Measurements from ENCODE around the gene KLK12.

Gene KLK12

GRCh38 chr19:51003316-51003715 is 31.5 kb downstream of the KLK12 start:
- Histone ChIP-seq H3K4me3 (ENCODE audit: insufficient read depth in 1 of 2, low read depth in 1 of 2, low read length in 2 of 2) (no peak overlapping the region), H3K9me3 (ENCODE audit: control insufficient read depth, low read length) (no peaks in the 10 kb centered on the region), H3K27ac (ENCODE audit: low read length, poor library complexity, severe bottlenecking) (no peak overlapping the region), H3K23ac (ENCODE audit: low read length in 2 of 2) (no peak overlapping the region), H3K4ac (ENCODE audit: low read depth in 1 of 2, low read length in 2 of 2) (no peak overlapping the region), H2BK120ac (ENCODE audit: low read depth, low read length) (no peak overlapping the region), H2BK5ac (ENCODE audit: low read depth, low read length, poor library complexity, severe bottlenecking) (no peak overlapping the region), H3K36me3 (ENCODE audit: control insufficient read depth in 1 of 2, insufficient read depth in 2 of 2, low read depth in 1 of 2, low read length in 2 of 2) (no peaks in the 10 kb centered on the region), H2AK5ac (ENCODE audit: low read length, severe bottlenecking) (no peak overlapping the region), H2AFZ (ENCODE audit: low read depth, low read length) (no peak overlapping the region), H2BK12ac (ENCODE audit: low read length in 2 of 2) (no peak overlapping the region), H3K18ac (ENCODE audit: low read depth in 1 of 2, low read length in 2 of 2) (no peak overlapping the region), H3K4me1 (ENCODE audit: control insufficient read depth, insufficient read depth, low read depth, low read length) (no peaks in the 10 kb centered on the region), H3K4me2 (ENCODE audit: low read length, poor library complexity, severe bottlenecking) (no peak overlapping the region), H3K79me1 (replicated peaks; ENCODE audit: low read length, poor library complexity, severe bottlenecking) (no peaks in the 10 kb centered on the region), H3K9ac (ENCODE audit: low read length) (no peak overlapping the region), H4K91ac (ENCODE audit: low read length) (no peak overlapping the region), H3K27me3 (ENCODE audit: control insufficient read depth in 1 of 2, insufficient read depth in 1 of 2, low read length in 2 of 2) (peaks cover 0 to 47% of the 10 kb centered on the region in 2 experiments), H3K14ac (ENCODE audit: low read length in 2 of 2) (no peak overlapping the region), H4K8ac (ENCODE audit: low read length) (no peak overlapping the region), H2BK15ac (ENCODE audit: low read depth, poor library complexity, severe bottlenecking) (no peak overlapping the region)
- 86% methylated on average over 7 of the region's 7 CpGs for WGBS
- no peak for DNase-seq

DNA sequence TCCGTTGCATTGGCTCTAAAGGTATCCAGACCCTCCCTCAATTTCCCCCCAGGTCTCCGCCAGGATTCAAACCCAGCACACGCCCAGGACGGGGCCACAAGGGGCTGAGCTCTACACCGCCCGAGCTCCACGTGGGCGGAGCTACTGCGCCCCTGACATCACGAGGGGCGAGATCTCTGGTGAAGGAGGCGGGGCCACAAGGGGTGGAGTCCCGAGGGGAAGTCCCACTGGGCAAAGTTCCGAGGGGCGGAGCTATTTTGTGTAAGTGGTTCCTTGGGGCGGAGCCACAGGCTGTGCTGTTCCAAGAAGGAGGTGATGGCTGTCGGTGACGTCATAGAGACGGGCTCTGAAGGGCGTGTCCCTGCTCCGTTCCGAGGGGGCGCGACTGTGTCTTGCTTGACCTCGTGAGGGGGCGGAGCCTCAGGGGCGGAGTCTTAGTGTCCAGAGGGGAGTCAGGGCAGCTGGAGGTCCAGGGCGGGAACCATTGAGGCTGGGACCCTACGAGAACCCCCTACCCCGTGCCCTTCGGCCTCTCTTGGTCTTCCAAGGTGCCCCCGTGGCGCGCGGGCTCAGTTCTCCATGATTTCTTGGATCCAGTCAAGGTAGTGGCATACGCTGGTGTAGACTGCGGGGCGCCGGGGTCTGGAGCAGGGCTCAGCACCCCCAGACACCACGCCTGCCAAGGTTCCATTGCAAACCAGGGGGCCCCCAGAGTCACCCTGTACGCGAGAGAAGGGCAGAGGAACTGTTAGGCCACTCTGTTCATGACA is 32.1 kb downstream of the KLK12 start:
- Histone ChIP-seq H3K9ac (ENCODE audit: low read length) (no peak overlapping the region), H3K36me3 (ENCODE audit: control insufficient read depth in 1 of 2, insufficient read depth in 2 of 2, low read depth in 1 of 2, low read length in 2 of 2) (no peaks in the 10 kb centered on the region), H3K4ac (ENCODE audit: low read depth in 1 of 2, low read length in 2 of 2) (no peak overlapping the region), H2BK5ac (ENCODE audit: low read depth, low read length, poor library complexity, severe bottlenecking) (no peak overlapping the region), H2AK5ac (ENCODE audit: low read length, severe bottlenecking) (no peak overlapping the region), H3K4me1 (ENCODE audit: control insufficient read depth, insufficient read depth, low read depth, low read length) (no peaks in the 10 kb centered on the region), H3K9me3 (ENCODE audit: control insufficient read depth, low read length) (no peaks in the 10 kb centered on the region), H3K27me3 (ENCODE audit: control insufficient read depth in 1 of 2, insufficient read depth in 1 of 2, low read length in 2 of 2) (peaks cover 0 to 49% of the 10 kb centered on the region in 2 experiments), H2AFZ (ENCODE audit: low read depth, low read length) (no peak overlapping the region), H3K4me3 (ENCODE audit: insufficient read depth in 1 of 2, low read depth in 1 of 2, low read length in 2 of 2) (no peak overlapping the region), H3K23ac (ENCODE audit: low read length in 2 of 2) (no peak overlapping the region), H3K4me2 (ENCODE audit: low read length, poor library complexity, severe bottlenecking) (no peak overlapping the region), H2BK120ac (ENCODE audit: low read depth, low read length) (no peak overlapping the region), H4K91ac (ENCODE audit: low read length) (no peak overlapping the region), H3K18ac (ENCODE audit: low read depth in 1 of 2, low read length in 2 of 2) (no peak overlapping the region), H3K14ac (ENCODE audit: low read length in 2 of 2) (no peak overlapping the region), H2BK12ac (ENCODE audit: low read length in 2 of 2) (no peak overlapping the region), H3K27ac (ENCODE audit: low read length, poor library complexity, severe bottlenecking) (no peak overlapping the region), H4K8ac (ENCODE audit: low read length) (no peak overlapping the region), H2BK15ac (ENCODE audit: low read depth, poor library complexity, severe bottlenecking) (no peak overlapping the region), H3K79me1 (replicated peaks; ENCODE audit: low read length, poor library complexity, severe bottlenecking) (no peaks in the 10 kb centered on the region)
- no peak for DNase-seq
- WGBS, result 52% methylated on average over 41 of the region's 42 CpGs

- H3K23ac ChIP-seq (ENCODE audit: low read length in 2 of 2), result no peak overlapping the region
- no peak overlapping the region for H3K4ac ChIP-seq (ENCODE audit: low read depth in 1 of 2, low read length in 2 of 2)
- H2BK5ac ChIP-seq (ENCODE audit: low read depth, low read length, poor library complexity, severe bottlenecking), result no peak overlapping the region
- no peak overlapping the region for H2BK120ac ChIP-seq (ENCODE audit: low read depth, low read length)
- no peak overlapping the region for H3K27ac ChIP-seq (ENCODE audit: low read length, poor library complexity, severe bottlenecking)
- no peak for DNase-seq
- H2AK5ac ChIP-seq (ENCODE audit: low read length, severe bottlenecking), result no peak overlapping the region
- H3K4me3 ChIP-seq (ENCODE audit: insufficient read depth in 1 of 2, low read depth in 1 of 2, low read length in 2 of 2), result no peak overlapping the region
- H2BK12ac ChIP-seq (ENCODE audit: low read length in 2 of 2), result no peak overlapping the region
- H3K79me1 ChIP-seq (replicated peaks; ENCODE audit: low read length, poor library complexity, severe bottlenecking), result no peaks in the 10 kb centered on the region
- H3K9ac ChIP-seq (ENCODE audit: low read length), result no peak overlapping the region
- H3K4me1 ChIP-seq (ENCODE audit: control insufficient read depth, insufficient read depth, low read depth, low read length), result no peaks in the 10 kb centered on the region
- H2BK15ac ChIP-seq (ENCODE audit: low read depth, poor library complexity, severe bottlenecking), result no peak overlapping the region
- H4K91ac ChIP-seq (ENCODE audit: low read length), result no peak overlapping the region
- peaks cover 0 to 48% of the 10 kb centered on the region in 2 experiments for H3K27me3 ChIP-seq (ENCODE audit: control insufficient read depth in 1 of 2, insufficient read depth in 1 of 2, low read length in 2 of 2)
- H2AFZ ChIP-seq (ENCODE audit: low read depth, low read length), result no peak overlapping the region
- H3K18ac ChIP-seq (ENCODE audit: low read depth in 1 of 2, low read length in 2 of 2), result no peak overlapping the region
- no peak overlapping the region for H4K8ac ChIP-seq (ENCODE audit: low read length)
- H3K36me3 ChIP-seq (ENCODE audit: control insufficient read depth in 1 of 2, insufficient read depth in 2 of 2, low read depth in 1 of 2, low read length in 2 of 2), result no peaks in the 10 kb centered on the region
- no peak overlapping the region for H3K14ac ChIP-seq (ENCODE audit: low read length in 2 of 2)
- 29% methylated on average over 11 of the region's 12 CpGs for WGBS
- H3K4me2 ChIP-seq (ENCODE audit: low read length, poor library complexity, severe bottlenecking), result no peak overlapping the region
- H3K9me3 ChIP-seq (ENCODE audit: control insufficient read depth, low read length), result no peaks in the 10 kb centered on the region
Observed at GRCh38 chr19:51002089-51002532, 32.7 kb downstream of the KLK12 start.

DNA sequence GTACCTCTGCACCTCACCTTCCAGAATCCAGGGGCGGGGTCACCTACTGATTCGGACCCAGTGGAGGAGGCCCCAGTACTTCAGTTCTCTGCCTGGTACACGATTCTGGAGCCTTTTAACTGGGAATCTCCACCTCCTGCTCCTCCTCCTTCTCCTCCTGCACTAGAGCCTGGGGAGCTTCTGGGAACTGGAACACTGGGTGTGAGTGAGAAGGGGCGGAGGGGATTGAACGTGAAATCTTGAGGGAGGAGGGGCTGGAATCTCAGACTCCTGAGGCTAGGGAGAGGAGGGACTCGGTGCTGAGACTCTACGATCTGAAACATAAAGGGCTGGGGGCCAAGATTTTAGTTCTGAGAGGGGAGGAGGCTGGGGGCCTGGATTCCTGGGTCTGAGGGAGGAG is 33.3 kb downstream of the KLK12 start, which contains the start of gene KLK8:
KLK8 (minus strand) TSS at position 90 of the 400 bp plus-strand sequence. CDS start 437 bp downstream, outside the sequence.
- Histone ChIP-seq H3K4ac (ENCODE audit: low read depth in 1 of 2, low read length in 2 of 2) (no peak within 1 kb of the TSS), H2BK12ac (ENCODE audit: low read length in 2 of 2) (no peak within 1 kb of the TSS), H3K4me3 (ENCODE audit: insufficient read depth in 1 of 2, low read depth in 1 of 2, low read length in 2 of 2) (no peak within 1 kb of the TSS), H3K4me2 (ENCODE audit: low read length, poor library complexity, severe bottlenecking) (no peak within 1 kb of the TSS), H3K79me1 (replicated peaks; ENCODE audit: low read length, poor library complexity, severe bottlenecking) (no peaks in the 10 kb centered on the region), H3K9ac (ENCODE audit: low read length) (no peak within 1 kb of the TSS), H2BK15ac (ENCODE audit: low read depth, poor library complexity, severe bottlenecking) (no peak within 1 kb of the TSS), H3K27me3 (ENCODE audit: control insufficient read depth in 1 of 2, insufficient read depth in 1 of 2, low read length in 2 of 2) (peaks cover 0 to 51% of the 10 kb centered on the region in 2 experiments), H3K27ac (ENCODE audit: low read length, poor library complexity, severe bottlenecking) (no peak within 1 kb of the TSS), H3K18ac (ENCODE audit: low read depth in 1 of 2, low read length in 2 of 2) (no peak within 1 kb of the TSS), H3K14ac (ENCODE audit: low read length in 2 of 2) (no peak within 1 kb of the TSS), H4K91ac (ENCODE audit: low read length) (no peak within 1 kb of the TSS), H2AK5ac (ENCODE audit: low read length, severe bottlenecking) (no peak within 1 kb of the TSS), H4K8ac (ENCODE audit: low read length) (no peak within 1 kb of the TSS), H2BK120ac (ENCODE audit: low read depth, low read length) (no peak within 1 kb of the TSS), H3K9me3 (ENCODE audit: control insufficient read depth, low read length) (no peaks in the 10 kb centered on the region), H3K36me3 (ENCODE audit: control insufficient read depth in 1 of 2, insufficient read depth in 2 of 2, low read depth in 1 of 2, low read length in 2 of 2) (no peaks in the 10 kb centered on the region), H3K23ac (ENCODE audit: low read length in 2 of 2) (no peak within 1 kb of the TSS), H2BK5ac (ENCODE audit: low read depth, low read length, poor library complexity, severe bottlenecking) (no peak within 1 kb of the TSS), H3K4me1 (ENCODE audit: control insufficient read depth, insufficient read depth, low read depth, low read length) (no peaks in the 10 kb centered on the region), H2AFZ (ENCODE audit: low read depth, low read length) (no peak within 1 kb of the TSS)
- 27% methylated on average over 4 of the region's 7 CpGs for WGBS
- no peak for DNase-seq

All from mesenchymal stem cell (in vitro differentiated cells and primary cell).